Measurements from ENCODE around the gene KLHL15. TPM values are rescaled to one million over a fixed set of nuclear protein-coding genes. Genes with fewer than 3 reads are reported as not detected.

KLHL15 gene
- total RNA-seq (2016; rRNA removed; fragmentation: Illumina TruSeq; extraction: Trizol) = 5.5 and 6.9 TPM in 2 replicates
- total RNA-seq (2016; cell fraction: cytosol; rRNA removed; fragmentation: Illumina TruSeq; extraction: Trizol; ENCODE audit: low read depth) = 0.51 and 0.62 TPM in 2 replicates
- 5.3 and 6.4 TPM in 2 replicates for total RNA-seq (2016; cell fraction: insoluble cytoplasmic fraction; rRNA removed; fragmentation: Illumina TruSeq; extraction: Trizol)
- 1.7 and 2.2 TPM in 2 replicates for total RNA-seq (2016; cell fraction: membrane; rRNA removed; fragmentation: Illumina TruSeq; extraction: Trizol)
- 7.2 and 8.4 TPM in 2 replicates for total RNA-seq (2016; cell fraction: nucleus; rRNA removed; fragmentation: Illumina TruSeq; extraction: Trizol)
- polyA plus RNA-seq (2011; rRNA removed) = 2.1 and 2.8 TPM in 2 replicates
- 0.93 and 1.6 TPM in 2 replicates for polyA plus RNA-seq (2011; cell fraction: cytosol; rRNA removed)
- 2.0 TPM in 2 replicates for polyA plus RNA-seq (2011; cell fraction: nucleus; rRNA removed)
- 2.3 and 2.5 TPM in 2 replicates for polyA plus RNA-seq (2012)
- 0.10 and 0.11 TPM in 2 replicates for polyA plus RNA-seq (2016; cell fraction: cytosol; fragmentation: Illumina TruSeq; extraction: Trizol; ENCODE audit: low read depth)
- 3.6 and 3.9 TPM in 2 replicates for polyA plus RNA-seq (2016; cell fraction: insoluble cytoplasmic fraction; fragmentation: Illumina TruSeq; extraction: Trizol; ENCODE audit: low read depth)
- polyA plus RNA-seq (2016; cell fraction: membrane; fragmentation: Illumina TruSeq; extraction: Trizol; ENCODE audit: low read depth) = 0.63 and 0.66 TPM in 2 replicates
- 7.2 and 7.3 TPM in 2 replicates for polyA plus RNA-seq (2016; cell fraction: nucleus; fragmentation: Illumina TruSeq; extraction: Trizol; ENCODE audit: insufficient read depth, low read depth)
- polyA minus RNA-seq (2011; rRNA and poly(A)+ RNA removed; ENCODE audit: low replicate concordance) = 2.7 and 15.6 TPM in 2 replicates
- polyA minus RNA-seq (2011; cell fraction: cytosol; rRNA and poly(A)+ RNA removed) = 3.5 and 4.1 TPM in 2 replicates
- 8.5 and 13.3 TPM in 2 replicates for polyA minus RNA-seq (2011; cell fraction: nucleus; rRNA and poly(A)+ RNA removed)
- percentile 69 among the genes with signal in this experiment for Bru-seq, nascent RNA
- BruChase-seq, experiment 1, labeled RNA remaining after a 6-hour chase = percentile 68 among the genes with signal in this experiment
- BruChase-seq, experiment 2, labeled RNA remaining after a 2-hour chase = percentile 76 among the genes with signal in this experiment
- long read RNA-seq, experiment 1, partial matches to known transcripts = 0 of 1 reads
- long read RNA-seq, experiment 1, other reads (novel, unspliced or antisense) = 1 of 1 reads
- long read RNA-seq, experiment 2, partial matches to known transcripts = 0 of 5 reads
- long read RNA-seq, experiment 2, other reads (novel, unspliced or antisense) = 5 of 5 reads

- FAIRE-seq (no peak), ATAC-seq (no peak), DNase-seq (ENCODE audit: low spot score) (no peak)
- Histone ChIP-seq H3K4me2 (ENCODE audit: low read depth, low read length) (peak within 1 kb of the TSS; percentile 81), H3K4me1 (ENCODE audit: insufficient read depth, low read length) (peaks cover 8% of the 10 kb centered on the region; the same call in 1 of the 2 replicates), H2AFZ (ENCODE audit: low read length) (no peak within 1 kb of the TSS), H3K27ac (ENCODE audit: extremely low read length, insufficient read depth, low read length) (peak within 1 kb of the TSS; percentile 90), H3K9ac (ENCODE audit: insufficient read depth, low read depth, low read length) (peak within 1 kb of the TSS; percentile 92), H3K27me3 (ENCODE audit: control insufficient read depth in 1 of 2, insufficient read depth in 2 of 2, low read length in 2 of 2) (no peaks in the 10 kb centered on the region; a peak in 1 of 5 replicates), H3K36me3 (replicated peaks in 1 of 2; ENCODE audit: control insufficient read depth in 1 of 2, insufficient read depth in 2 of 2, low read length in 2 of 2) (no peaks in the 10 kb centered on the region), H4K20me1 (ENCODE audit: insufficient read depth, low read length) (no peaks in the 10 kb centered on the region), H3K9me3 (ENCODE audit: low read length) (no peaks in the 10 kb centered on the region), H3K4me3 (replicated peaks in 1 of 3; ENCODE audit: insufficient read depth in 1 of 3, low read depth in 2 of 3, low read length in 3 of 3) (peak within 1 kb of the TSS; percentile 49 to 69 (median 62); a peak in 4 of 6 replicates), H3K79me2 (ENCODE audit: insufficient read depth, low read length) (peaks cover 18% of the 10 kb centered on the region)
- POLR2A ChIA-PET = interaction anchor here (4.1 kb wide), 1 partner anchor 28 kb away, joined by 35 read pairs; the partner anchor contains the start of gene EIF2S3
- in situ Hi-C loops (cut with HindIII; ENCODE audit: extremely low pct_ligation_motif_present, low pct_unique_long_range_greater_than_20kb) (no loop called here), intact Hi-C loops (cut with micrococcal nuclease; ENCODE audit: unreplicated experiment) (no loop called here)
- TF ChIP-seq TRIM22 (IDR thresholded peaks at IDR 0.05) = no peak
- TF ChIP-seq MAFK (conservative IDR thresholded peaks at IDR 0.05 in 1 of 2, IDR thresholded peaks at IDR 0.05 in 1 of 2; ENCODE audit: low read length in 2 of 2) = 0 out of 4 replicates have a peak, but pooled peaks of 1 of the 2 experiments have one; percentile 11
- TF ChIP-seq ZKSCAN5 (CRISPR knock-in tag; IDR thresholded peaks at IDR 0.05) = no peak
- WGBS (ENCODE audit: low lambda C conversion rate) = 86% methylated on average over 7 of the region's 7 CpGs
- no TSS peak for BruUV-seq (replicated peaks)
- CTCF ChIA-PET (ENCODE audit: low intra/inter-chr PET ratio, low total read pairs) = no interaction called here
Observed at GRCh38 chrX:24027086-24027485, at the start of gene KLHL15. KLHL15 (minus strand) TSS chrX:24027186; CDS start chrX:24006693, 20,493 bp downstream.

Measured in HepG2 (cell line).